Liver (tissue), 3 donors: Measurements from ENCODE around the gene KDM2B.

Source experiments
- EGR1 ChIP-seq, 2 donors: IDR thresholded peaks; 2 replicates each; pipeline ENCODE4 v1.6.1; 2016 to 2018; ENCODE audit warnings: antibody characterized with exemption in 2 of 2, low read depth in 2 of 2
- FOXA1 ChIP-seq: IDR thresholded peaks from 2 replicates; pipeline ENCODE4 v1.6.1; 2016; ENCODE audit warnings: antibody characterized with exemption
- JUND ChIP-seq, 2 donors: IDR thresholded peaks; 2 replicates each; pipeline ENCODE4 v1.6.1; 2016; ENCODE audit warnings: antibody characterized with exemption in 2 of 2
- NR2F2 ChIP-seq: IDR thresholded peaks from 2 replicates; pipeline ENCODE4 v1.6.1; 2016; ENCODE audit warnings: antibody characterized with exemption
- RAD21 ChIP-seq, 2 donors: IDR thresholded peaks; 2 replicates each; pipeline ENCODE4 v1.6.1; 2016; ENCODE audit warnings: antibody characterized with exemption in 2 of 2, mild to moderate bottlenecking in 2 of 2
- YY1 ChIP-seq: IDR thresholded peaks from 2 replicates; pipeline ENCODE4 v1.6.1; 2016; ENCODE audit warnings: antibody characterized with exemption, mild to moderate bottlenecking
- TF ChIP-seq, protein P1 (sequence below): fragments of 150-350 bp; IDR thresholded peaks from 2 replicates; pipeline ENCODE4 v1.5.1; 2017; ENCODE audit warnings: improper control_type of control experiment, low read depth, low read length; ENCODE audit not compliant: missing input control
- TF ChIP-seq, protein P2 (sequence below): IDR thresholded peaks from 2 replicates; pipeline ENCODE4 v1.6.1; 2016; ENCODE audit warnings: antibody characterized with exemption
- TF ChIP-seq, protein P3 (sequence below): IDR thresholded peaks from 2 replicates; pipeline ENCODE4 v1.6.1; 2016; ENCODE audit warnings: antibody characterized with exemption, mild to moderate bottlenecking
- TF ChIP-seq, protein P4 (sequence below): IDR thresholded peaks from 2 replicates; pipeline ENCODE4 v1.6.1; 2016; ENCODE audit warnings: antibody characterized with exemption
- donor health status: healthy.
- donor health status: healthy.

DNA sequence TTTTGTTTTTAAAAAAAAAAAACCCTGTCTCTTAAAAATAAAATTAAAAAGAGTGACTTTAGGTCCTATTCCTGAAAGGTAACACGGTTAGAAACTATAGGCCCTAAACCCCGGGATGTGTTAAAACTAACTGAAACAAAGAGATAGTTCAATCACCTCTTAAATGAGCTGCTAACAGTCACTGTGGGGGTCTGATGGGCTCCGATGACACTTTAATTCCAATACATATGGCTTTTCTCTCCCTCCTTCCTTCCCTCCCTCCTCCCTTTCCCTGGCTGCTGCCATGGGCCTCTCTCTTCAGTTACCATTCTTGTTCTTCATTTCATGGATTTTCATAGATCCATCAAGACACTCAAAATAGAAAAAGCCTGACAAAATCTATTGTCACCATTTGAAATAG is 104.3 kb downstream of the KDM2B start:
- TF ChIP-seq, protein P1, sequence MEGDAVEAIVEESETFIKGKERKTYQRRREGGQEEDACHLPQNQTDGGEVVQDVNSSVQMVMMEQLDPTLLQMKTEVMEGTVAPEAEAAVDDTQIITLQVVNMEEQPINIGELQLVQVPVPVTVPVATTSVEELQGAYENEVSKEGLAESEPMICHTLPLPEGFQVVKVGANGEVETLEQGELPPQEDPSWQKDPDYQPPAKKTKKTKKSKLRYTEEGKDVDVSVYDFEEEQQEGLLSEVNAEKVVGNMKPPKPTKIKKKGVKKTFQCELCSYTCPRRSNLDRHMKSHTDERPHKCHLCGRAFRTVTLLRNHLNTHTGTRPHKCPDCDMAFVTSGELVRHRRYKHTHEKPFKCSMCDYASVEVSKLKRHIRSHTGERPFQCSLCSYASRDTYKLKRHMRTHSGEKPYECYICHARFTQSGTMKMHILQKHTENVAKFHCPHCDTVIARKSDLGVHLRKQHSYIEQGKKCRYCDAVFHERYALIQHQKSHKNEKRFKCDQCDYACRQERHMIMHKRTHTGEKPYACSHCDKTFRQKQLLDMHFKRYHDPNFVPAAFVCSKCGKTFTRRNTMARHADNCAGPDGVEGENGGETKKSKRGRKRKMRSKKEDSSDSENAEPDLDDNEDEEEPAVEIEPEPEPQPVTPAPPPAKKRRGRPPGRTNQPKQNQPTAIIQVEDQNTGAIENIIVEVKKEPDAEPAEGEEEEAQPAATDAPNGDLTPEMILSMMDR, result no peak
- TF ChIP-seq JUND (IDR thresholded peaks at IDR 0.05), result no peak
- TF ChIP-seq, protein P2, sequence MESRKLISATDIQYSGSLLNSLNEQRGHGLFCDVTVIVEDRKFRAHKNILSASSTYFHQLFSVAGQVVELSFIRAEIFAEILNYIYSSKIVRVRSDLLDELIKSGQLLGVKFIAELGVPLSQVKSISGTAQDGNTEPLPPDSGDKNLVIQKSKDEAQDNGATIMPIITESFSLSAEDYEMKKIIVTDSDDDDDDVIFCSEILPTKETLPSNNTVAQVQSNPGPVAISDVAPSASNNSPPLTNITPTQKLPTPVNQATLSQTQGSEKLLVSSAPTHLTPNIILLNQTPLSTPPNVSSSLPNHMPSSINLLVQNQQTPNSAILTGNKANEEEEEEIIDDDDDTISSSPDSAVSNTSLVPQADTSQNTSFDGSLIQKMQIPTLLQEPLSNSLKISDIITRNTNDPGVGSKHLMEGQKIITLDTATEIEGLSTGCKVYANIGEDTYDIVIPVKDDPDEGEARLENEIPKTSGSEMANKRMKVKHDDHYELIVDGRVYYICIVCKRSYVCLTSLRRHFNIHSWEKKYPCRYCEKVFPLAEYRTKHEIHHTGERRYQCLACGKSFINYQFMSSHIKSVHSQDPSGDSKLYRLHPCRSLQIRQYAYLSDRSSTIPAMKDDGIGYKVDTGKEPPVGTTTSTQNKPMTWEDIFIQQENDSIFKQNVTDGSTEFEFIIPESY, result no peak
- TF ChIP-seq, protein P3, sequence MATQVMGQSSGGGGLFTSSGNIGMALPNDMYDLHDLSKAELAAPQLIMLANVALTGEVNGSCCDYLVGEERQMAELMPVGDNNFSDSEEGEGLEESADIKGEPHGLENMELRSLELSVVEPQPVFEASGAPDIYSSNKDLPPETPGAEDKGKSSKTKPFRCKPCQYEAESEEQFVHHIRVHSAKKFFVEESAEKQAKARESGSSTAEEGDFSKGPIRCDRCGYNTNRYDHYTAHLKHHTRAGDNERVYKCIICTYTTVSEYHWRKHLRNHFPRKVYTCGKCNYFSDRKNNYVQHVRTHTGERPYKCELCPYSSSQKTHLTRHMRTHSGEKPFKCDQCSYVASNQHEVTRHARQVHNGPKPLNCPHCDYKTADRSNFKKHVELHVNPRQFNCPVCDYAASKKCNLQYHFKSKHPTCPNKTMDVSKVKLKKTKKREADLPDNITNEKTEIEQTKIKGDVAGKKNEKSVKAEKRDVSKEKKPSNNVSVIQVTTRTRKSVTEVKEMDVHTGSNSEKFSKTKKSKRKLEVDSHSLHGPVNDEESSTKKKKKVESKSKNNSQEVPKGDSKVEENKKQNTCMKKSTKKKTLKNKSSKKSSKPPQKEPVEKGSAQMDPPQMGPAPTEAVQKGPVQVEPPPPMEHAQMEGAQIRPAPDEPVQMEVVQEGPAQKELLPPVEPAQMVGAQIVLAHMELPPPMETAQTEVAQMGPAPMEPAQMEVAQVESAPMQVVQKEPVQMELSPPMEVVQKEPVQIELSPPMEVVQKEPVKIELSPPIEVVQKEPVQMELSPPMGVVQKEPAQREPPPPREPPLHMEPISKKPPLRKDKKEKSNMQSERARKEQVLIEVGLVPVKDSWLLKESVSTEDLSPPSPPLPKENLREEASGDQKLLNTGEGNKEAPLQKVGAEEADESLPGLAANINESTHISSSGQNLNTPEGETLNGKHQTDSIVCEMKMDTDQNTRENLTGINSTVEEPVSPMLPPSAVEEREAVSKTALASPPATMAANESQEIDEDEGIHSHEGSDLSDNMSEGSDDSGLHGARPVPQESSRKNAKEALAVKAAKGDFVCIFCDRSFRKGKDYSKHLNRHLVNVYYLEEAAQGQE, result no peak
- TF ChIP-seq, protein P4, sequence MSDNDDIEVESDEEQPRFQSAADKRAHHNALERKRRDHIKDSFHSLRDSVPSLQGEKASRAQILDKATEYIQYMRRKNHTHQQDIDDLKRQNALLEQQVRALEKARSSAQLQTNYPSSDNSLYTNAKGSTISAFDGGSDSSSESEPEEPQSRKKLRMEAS, result no peak
- TF ChIP-seq EGR1 (IDR thresholded peaks at IDR 0.05; ENCODE audit: low read depth in 2 of 2), result no peak
- no peak for TF ChIP-seq FOXA1
- TF ChIP-seq NR2F2, result no peak
- no peak for TF ChIP-seq YY1
- no peak for TF ChIP-seq RAD21 (IDR thresholded peaks at IDR 0.05)
